GM18868 (cell line): Measurements from ENCODE around the gene NEU4.
"Not testable (repeated sequence)": the region's sequence is repeated elsewhere in the genome, so short reads cannot be mapped to it uniquely, and the experiment has no call there.

ENCODE experiments used
- ATAC-seq: cut with Tn5 transposase; IDR thresholded peaks from one replicate; pipeline ENCODE4 v1.9.1; 2021; ENCODE audit warnings: mild to moderate bottlenecking, moderate library complexity; ENCODE audit not compliant: unreplicated experiment

NEU4 gene

DNA sequence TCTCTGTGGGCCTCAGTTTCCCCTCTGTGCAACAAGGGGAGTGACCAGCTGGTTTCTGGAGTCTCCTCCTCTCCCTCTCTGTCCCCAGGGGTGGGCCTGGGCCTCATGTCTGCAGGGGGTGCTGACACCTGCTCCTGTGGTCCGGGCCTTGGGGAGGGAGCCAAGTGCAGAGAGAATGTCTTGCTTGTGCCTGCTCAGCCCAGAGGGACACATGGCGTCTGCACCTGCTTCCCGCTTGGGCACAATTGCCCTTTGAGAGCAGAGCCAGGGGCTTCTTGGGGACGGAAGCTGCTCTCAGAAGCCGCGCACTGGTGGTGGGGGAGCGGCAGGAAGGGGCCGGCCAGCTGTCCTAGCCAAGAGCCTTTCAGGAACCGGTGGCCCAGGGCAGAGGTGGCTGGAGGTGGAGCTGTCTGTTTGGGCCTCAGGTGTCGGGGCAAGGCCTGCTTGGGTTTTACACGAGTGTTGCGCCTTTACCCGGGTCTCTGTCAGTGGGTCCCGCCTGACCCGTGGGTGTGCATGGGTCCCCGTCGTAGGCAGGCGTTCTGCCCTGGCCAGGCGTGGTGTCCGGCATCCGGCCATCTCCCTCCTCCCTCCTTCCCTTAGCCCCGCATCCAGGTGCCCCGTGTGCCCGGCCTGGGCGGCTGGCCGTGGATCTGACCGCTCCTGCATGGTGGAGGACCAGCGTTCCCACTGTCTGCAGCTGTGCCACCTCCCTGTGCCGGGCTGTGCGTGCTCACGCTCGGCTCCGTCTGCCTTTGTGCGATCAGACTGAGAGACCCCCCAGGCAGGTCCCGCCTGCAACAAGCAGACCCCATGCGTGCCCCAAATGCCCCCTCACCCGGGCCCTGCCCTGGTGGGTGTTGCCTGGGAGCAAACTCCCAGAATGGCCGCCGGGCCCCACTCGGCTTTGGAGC lies 4.0 kb downstream of the NEU4 start:
- no peak for ATAC-seq

DNA sequence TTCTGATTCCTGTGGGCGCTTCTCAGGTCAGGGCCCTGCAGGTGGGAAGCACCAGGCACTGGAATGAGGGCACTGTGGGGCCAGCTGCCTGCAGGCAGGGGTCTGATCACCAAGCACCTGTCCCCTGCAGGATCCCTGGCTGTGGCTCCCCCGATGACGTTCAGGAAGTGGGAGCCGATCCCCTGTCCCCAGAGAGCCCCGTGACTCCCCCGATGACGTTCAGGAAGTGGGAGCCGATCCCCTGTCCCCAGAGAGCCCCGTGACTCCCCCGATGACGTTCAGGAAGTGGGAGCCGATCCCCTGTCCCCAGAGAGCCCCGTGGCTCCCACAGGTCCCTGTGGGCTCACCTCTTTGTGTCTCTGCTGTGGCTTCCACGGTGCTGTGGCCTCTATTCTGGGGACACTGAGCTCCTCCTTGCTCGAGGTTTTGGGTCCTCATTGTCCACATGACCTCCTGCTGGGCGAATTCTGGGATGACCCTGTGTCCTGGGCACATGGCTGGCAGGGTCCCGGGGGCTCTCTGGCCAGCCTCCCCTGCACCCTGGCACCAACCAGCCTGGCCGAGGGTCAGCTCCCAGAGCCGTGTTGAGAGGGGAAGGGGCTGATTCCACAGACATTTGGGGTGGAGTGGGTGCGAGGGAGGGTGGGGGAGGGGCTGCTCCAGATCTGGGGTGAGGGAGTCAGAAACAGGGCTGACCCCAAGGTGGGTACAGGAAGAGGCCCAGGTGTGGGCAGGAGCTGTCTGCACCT lies 4.8 kb downstream of the NEU4 start:
- no peak for ATAC-seq

DNA sequence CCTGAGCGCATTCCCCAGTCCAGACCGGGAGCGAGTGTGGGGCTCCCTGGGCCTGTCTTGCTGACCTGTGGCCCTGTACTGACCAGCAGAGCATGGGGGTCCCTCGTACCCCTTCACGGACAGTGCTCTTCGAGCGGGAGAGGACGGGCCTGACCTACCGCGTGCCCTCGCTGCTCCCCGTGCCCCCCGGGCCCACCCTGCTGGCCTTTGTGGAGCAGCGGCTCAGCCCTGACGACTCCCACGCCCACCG lies 5.3 kb downstream of the NEU4 start:
- no peak for ATAC-seq

DNA sequence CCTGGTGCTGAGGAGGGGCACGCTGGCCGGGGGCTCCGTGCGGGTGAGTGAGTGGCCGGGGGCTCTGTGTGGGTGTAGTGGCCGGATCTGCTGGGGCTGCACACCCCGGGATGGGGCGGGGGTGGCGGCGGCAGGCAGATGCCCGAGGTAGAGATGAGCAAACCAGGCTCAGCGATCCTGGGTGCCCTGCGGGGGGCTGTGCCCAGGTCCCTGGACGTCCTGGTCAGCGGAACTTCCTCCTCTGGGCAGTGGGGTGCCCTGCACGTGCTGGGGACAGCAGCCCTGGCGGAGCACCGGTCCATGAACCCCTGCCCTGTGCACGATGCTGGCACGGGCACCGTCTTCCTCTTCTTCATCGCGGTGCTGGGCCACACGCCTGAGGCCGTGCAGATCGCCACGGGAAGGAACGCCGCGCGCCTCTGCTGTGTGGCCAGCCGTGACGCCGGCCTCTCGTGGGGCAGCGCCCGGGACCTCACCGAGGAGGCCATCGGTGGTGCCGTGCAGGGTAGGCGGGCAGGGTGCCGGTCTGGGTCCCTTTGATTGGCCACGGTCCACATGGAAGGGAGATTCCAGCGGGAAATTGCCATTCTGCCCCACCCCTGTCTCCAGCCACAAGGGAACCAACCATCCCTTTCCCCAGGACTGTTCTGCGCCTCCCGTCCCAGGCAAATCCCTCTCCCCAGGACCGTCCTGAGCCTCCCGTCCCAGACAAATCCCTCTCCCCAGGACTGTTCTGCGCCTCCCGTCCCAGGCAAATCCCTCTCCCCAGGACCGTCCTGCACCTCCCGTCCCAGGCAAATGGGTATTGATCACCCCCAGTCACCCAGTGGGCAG lies 5.9 kb downstream of the NEU4 start:
- ATAC-seq: no peak

DNA sequence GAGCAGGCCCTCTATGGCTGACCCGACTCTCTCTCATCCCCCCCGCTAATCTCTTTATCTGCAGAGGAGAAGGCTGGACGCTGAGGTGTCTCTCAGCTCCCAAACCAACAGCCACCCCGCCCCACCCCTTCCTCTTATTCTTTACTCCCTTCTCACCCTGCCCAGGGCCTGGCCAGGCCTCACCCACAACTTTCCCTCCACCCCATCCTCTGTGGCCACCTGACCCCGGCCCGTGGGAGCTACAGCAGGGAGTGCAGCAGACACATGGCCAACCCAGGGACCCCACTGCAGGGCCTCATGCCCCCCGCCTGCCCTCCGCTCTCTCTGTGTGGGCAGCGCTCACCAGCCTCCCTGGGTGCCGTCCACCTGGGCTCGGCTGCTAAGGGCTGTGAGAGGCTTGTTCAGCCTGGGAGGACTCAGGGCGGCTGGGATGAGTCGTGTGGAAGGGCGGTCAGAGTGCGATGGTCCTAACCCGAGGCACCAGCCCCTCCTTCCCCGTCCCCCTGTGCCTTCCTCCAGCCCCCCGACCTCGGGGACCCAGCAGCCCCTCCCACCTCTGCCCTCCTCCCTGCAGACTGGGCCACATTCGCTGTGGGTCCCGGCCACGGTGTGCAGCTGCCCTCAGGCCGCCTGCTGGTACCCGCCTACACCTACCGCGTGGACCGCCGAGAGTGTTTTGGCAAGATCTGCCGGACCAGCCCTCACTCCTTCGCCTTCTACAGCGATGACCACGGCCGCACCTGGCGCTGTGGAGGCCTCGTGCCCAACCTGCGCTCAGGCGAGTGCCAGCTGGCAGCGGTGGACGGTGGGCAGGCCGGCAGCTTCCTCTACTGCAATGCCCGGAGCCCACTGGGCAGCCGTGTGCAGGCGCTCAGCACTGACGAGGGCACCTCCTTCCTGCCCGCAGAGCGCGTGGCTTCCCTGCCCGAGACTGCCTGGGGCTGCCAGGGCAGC lies 6.8 kb downstream of the NEU4 start:
- ATAC-seq: no peak

DNA sequence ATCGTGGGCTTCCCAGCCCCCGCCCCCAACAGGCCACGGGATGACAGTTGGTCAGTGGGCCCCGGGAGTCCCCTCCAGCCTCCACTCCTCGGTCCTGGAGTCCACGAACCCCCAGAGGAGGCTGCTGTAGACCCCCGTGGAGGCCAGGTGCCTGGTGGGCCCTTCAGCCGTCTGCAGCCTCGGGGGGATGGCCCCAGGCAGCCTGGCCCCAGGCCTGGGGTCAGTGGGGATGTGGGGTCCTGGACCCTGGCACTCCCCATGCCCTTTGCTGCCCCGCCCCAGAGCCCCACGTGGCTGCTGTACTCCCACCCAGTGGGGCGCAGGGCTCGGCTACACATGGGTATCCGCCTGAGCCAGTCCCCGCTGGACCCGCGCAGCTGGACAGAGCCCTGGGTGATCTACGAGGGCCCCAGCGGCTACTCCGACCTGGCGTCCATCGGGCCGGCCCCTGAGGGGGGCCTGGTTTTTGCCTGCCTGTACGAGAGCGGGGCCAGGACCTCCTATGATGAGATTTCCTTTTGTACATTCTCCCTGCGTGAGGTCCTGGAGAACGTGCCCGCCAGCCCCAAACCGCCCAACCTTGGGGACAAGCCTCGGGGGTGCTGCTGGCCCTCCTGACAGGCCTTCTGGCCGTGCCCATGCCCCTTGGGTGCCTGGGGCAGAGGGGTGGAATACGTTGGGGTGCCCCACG lies 7.6 kb downstream of the NEU4 start:
- no peak for ATAC-seq

DNA sequence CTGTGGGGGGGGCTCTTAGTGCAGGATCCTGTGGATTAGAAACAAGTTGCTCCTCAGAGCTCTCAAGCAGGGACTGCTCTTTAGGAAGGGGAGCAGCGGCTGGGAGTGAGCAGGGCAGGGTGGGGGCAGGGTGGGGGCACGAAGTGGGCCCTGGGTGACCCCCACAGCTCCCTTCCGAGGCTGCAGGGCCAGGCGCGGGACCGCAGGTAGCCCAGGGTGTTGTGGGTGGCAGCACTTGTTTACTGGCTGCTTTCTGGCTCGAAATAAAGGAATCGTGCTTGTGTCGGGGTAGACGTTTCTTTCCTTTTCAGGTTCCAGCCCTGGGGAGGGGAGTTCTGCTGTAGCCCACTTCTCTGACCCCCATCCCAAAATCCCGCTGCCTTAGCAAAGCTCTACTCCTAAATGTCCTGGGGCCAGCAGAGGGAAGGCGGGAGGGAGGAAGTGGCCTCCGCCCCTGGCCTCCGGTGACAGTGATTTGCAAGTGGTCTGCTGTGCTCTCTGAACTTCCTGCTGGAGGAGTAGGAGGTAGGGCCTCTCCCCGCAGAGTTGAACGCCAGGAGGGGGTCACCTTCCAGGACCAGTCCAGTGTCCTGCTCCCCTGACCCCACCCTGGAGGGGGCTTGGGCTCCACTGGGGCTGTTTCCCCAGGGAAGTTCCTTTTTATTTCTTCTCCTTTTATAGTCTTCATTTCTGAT lies 8.3 kb downstream of the NEU4 start:
- ATAC-seq: no peak

DNA sequence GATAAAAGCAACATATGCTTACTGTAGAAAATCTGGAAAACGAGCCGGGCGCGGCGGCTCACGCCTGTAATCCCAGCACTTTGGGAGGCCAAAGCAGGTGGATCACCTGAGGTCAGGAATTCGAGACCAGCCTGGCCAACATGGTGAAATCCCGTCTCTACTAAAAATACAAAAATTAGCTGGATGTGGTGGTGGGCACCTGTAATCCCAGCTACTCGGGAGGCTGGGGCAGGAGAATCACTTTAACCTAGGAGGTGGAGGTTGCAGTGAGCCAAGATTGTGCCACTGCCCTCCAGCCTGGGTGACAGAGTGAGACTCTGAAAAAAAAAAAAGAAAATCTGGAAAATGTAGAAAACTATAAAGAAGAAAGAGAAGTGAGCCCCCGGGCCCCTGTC lies 8.8 kb downstream of the NEU4 start:
- not testable (repeated sequence) for ATAC-seq

DNA sequence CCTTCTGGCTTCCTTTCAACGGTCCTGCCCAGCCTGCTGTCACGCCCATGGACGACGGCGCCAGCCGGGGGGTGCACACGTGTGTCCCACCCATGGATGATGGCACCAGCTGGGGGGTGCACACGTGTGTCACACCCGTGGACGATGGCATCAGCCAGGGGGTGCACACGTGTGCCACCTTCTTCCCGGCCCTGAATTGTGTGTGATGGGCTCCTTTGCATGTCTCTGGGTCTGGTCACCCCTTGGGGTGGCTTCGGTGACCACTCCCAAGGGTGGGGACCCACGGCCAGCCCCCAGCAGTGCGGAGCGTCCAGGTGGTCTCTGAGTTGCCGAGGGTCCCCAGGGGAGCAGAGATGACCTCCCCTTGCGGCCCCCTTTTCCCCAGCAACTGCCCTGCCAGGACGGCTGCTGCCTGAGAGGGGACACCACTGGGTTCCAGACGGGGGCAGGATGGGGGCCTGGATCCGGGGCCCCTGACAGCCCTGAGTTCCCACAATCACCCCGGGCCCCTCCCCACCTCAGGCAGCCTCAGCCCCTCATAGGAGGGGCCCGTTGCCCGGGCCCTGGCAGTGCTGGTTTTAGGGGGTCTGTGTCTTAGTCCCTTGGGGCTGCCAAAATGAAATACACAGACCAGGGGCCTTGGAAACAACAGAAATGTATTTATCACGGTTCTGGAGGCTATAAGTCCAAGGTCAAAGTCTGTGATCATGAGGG lies 9.4 kb downstream of the NEU4 start:
- ATAC-seq: no peak

DNA sequence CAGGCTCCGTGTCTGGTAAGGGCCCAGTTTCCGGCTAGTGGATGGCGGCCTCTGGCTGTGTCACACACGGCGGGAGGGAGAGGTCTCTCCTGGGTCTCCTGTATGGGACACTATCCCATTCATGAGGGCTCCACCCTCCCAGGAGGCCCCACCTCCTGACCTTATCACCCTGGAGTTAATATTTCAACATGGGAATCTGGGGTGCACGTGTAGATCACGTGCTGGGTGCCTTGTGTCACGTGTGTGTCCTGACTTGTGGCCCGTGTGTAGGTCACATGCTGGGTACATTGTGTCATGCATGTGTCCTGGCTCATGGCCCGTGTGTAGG lies 9.9 kb downstream of the NEU4 start:
- no peak for ATAC-seq

DNA sequence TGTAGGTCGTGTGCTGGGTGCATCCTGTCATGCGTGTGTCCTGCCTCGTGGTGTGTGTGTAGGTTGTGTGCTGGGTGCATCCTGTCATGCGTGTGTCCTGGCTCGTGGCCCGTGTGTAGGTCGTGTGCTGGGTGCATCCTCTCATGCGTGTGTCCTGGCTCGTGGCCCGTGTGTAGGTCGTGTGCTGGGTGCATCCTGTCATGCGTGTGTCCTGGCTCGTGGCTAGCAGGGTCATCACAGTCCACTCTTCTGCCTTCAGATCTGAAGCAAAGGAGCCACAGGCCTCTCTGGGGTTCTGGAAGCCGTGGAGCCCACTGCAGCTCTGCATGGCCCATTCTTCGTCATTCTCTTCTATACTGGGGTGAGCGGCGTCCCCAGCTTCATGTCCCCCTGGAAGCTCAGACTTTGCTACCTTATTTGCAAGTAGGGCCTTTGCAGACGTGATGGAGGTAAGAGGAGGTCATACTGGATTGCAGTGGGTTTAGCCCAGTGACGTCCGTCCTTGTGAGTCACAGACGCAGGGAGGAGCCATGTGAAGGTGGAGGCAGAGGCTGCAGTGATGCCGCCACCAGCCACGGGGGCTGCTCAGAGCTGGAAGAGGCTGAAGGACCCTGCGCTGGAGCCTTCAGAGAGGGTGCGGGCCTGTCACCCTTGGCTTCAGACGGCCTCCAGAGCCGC lies 11.1 kb downstream of the NEU4 start:
- not testable (repeated sequence) for ATAC-seq

DNA sequence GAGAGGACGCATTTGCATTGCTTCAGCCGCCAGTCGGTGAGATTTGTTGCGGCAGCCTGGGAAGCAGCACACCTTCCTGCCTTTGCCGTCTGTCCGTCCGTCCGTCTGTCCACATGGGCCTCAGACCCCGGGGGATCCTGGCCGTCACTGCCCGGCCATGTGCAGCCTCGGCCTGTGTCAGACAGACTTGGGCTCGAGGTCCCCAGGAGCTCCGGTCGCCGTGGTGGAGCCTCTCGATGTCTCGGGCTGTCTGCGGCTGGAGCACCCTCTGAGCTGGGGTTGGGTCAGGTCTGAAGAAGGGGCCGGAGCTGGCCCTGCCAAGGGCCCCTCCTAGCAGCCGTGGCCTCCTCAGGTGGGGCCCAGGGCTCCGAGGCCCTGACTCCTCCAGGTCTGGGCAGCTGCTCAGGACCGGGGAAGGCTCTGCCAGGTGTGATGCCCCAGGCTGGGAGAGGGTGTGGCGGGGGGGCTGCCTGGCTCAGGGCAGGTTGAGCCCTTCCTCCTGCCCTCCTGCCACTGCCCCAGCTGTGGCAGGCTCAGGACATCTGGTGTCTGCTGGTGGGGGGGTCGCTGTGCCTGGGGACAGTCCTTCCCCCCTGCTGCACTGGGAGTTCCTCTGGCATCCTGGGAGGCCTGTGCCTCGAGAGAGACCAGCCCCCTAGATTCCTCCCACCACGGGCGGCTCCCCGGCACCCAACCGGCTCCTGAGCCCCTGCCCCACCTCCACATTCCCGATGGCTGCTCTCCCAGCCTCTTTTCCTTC lies 11.8 kb downstream of the NEU4 start:
- no peak for ATAC-seq

DNA sequence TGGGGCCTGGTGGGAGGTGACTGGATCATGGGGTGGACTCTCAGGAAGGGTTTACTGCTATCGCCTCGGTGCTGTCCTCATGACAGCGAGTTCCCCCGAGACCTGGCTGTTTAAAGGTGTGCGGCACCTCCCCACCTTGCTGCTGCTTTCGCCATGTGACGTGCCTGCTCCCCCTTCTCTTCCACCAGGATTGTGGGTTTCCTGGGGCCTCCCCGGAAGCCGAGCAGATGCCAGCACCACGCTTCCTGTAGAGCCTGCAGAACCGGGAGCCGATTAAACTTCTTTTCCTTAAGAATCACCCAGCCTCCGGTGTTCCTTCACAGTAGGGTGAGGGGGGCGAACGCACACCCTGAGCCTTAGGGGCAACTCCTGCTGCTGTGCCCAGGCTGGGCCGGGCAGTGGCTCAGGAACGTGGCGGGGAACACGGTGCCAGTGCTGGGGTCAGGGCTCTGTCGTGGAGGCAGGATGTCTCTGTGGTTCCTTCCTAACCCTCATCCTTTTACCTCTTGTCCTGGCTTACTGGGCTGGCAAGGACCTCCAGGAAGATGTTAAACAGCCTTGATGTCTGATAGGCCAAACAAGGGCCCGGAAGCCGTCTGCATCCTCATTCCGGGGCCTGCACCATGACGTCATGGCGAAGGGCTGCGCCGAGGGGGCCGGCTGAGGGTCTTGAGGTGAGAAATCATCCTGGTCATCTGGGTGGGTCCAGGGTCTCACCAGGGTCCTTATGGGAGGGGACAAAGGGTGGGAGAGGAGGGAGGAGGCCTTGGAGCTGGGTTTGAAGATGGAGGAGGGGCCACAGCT lies 12.7 kb downstream of the NEU4 start:
- ATAC-seq: no peak

DNA sequence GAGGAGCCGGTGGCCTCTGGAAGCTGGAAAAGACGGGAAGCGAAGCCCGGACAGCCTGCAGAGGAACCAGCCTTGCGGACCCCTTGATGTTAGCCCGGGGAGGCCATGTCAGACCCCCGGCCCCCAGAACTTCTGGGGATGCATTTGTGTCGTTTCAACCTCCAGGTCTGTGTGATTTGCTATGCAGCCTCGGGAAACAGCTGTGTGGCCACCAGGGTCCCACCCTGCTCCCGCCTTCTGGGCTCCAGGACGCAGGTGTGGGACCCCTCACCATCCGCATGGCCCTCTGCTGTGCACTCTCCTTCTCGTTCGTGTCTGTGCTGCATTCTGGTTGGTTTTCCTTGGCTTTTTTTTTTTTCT lies 13.3 kb downstream of the NEU4 start:
- ATAC-seq: no peak

DNA sequence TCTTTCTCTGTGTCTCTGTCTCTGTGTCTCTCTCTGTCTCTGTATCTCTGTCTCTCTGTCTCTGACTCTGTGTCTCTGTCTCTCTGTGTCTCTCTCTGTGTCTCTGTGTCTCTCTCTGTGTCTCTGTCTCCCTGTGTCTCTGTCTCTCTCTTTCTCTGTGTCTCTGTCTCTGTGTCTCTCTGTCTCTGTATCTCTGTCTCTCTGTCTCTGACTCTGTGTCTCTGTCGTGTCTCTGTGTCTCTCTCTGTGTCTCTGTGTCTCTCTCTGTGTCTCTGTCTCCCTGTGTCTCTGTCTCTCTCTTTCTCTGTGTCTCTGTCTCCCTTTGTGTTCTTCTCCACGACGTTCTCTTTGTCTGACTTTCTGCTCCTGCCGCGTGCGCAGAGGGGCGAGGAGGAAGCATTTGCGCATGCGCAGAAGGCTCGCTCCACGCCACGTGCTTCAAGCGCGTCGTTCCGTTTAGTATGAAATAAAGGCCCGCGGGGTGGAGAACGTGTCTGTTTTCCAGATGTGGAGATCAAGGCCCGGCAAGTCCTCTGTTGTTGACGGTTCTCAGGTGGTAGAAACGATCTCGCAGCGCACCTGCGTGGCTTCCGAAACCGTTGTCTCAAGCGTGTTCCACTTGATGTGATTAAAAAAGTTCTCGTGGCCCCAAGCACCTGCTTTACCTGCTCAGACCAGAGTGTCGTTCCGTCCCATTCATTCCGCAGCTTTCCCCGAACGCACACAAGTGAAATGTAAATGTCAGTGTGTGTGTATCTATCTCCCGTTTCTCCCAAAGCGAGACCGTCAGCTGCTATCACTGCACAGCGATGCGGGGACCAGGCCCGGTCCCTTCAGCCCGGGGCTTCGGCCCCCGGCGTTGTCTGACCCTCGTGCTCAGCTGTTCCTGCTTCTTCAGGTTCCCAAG lies 14.8 kb downstream of the NEU4 start:
- ATAC-seq: not testable (repeated sequence)

DNA sequence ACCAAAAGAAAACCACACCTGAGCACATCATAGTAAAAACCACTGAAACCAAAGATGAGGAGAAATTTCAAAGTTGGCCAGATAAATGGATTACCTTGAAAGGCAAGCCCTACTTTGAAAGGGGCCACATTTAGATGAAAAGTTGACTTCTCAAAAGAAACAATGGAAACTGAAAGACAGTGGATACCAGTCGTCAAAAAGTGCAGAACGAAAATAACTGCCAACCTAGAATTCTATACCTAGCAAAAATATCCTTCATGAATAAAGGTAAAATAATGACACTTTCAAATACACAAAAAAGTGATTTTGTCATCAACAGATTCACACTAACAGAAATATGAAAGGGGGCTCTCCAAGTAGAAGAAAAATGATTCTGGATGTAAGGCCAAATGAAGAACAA lies 18.4 kb downstream of the NEU4 start:
- ATAC-seq: no peak
